ENCODE results near the gene WDR83. TPM values are rescaled to one million over a fixed set of nuclear protein-coding genes. Genes with fewer than 3 reads are reported as not detected.
"Not testable (repeated sequence)": the region's sequence is repeated elsewhere in the genome, so short reads cannot be mapped to it uniquely, and the experiment has no call there.

Gene WDR83
- total and polyA plus RNA-seq, 2 experiments from 2014 or later: 12.5 to 18.5 TPM

DNA sequence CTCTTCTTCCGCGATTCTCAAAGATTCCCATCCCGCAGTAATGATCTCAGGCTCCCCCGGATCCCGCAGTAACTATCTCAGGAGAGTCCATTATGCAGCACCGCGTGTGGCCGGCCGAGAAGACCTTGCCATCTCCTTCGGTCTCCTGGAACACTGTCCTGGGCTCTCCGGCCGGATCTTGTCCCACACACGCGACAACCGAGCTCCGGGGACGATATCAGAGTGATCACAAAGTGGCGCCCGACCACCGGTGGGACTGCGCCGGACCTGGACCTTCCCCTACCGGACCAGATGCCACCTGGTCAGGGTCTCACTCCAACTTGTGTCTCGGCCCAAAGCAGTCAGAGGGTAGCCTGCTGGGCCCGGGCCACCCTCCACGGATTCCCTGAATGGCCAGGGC, 24.1 kb upstream of the WDR83 start:
- peaks cover 2% of the 10 kb centered on the region; the same call in 1 of the 3 replicates for H3K4me1 Mint-ChIP-seq
- Histone ChIP-seq H3K4me3 (no peak overlapping the region), H3K79me2 (replicated peaks; ENCODE audit: insufficient read depth) (no peaks in the 10 kb centered on the region), H3K36me3 (ENCODE audit: insufficient read depth) (no peaks in the 10 kb centered on the region), H3K4me2 (no peak overlapping the region), H3K9me2 (ENCODE audit: insufficient read depth) (no peaks in the 10 kb centered on the region; the same call in 1 of the 2 replicates), H3F3A (replicated peaks; ENCODE audit: low read depth) (0 out of 2 replicates have a peak, but pooled peaks cover 7% of the 10 kb centered on the region), H3K4me1 (ENCODE audit: insufficient read depth) (no peaks in the 10 kb centered on the region), H3K27me3 (ENCODE audit: insufficient read depth) (no peaks in the 10 kb centered on the region), H3K27ac (ENCODE audit: low read depth) (no peak overlapping the region), H4K20me1 (replicated peaks; ENCODE audit: insufficient read depth) (no peaks in the 10 kb centered on the region), H2AFZ (no peak overlapping the region)
- ATAC-seq: no peak
- H3K4me3 Mint-ChIP-seq: no peak overlapping the region
- H3K36me3 Mint-ChIP-seq (ENCODE audit: low read depth): peaks cover 3% of the 10 kb centered on the region; the same call in 1 of the 3 replicates
- TF ChIP-seq POLR2AphosphoS5 (IDR thresholded peaks at IDR 0.05; ENCODE audit: low read depth) (no peak), EZH2phosphoT487 (IDR thresholded peaks at IDR 0.05; ENCODE audit: unreplicated experiment) (no peak), ZNF462 (CRISPR knock-in tag; IDR thresholded peaks at IDR 0.05) (no peak)
- no peak for DNase-seq (ENCODE audit: low spot score)
- no peak overlapping the region for H3K27ac Mint-ChIP-seq
- H3K9me3 Mint-ChIP-seq: peaks cover 2% of the 10 kb centered on the region; the same call in 1 of the 3 replicates
- peaks cover 23% of the 10 kb centered on the region for H3K27me3 Mint-ChIP-seq (ENCODE audit: insufficient read depth, low read depth, poor library complexity)

GRCh38 chr19:12643716-12644115, 22.9 kb upstream of the WDR83 start:
- not testable (repeated sequence) for H3K27ac Mint-ChIP-seq; H3K4me1 Mint-ChIP-seq; H3K9me3 Mint-ChIP-seq; H3K27ac ChIP-seq (ENCODE audit: low read depth); H4K20me1 ChIP-seq (replicated peaks; ENCODE audit: insufficient read depth); H3K79me2 ChIP-seq (replicated peaks; ENCODE audit: insufficient read depth); H3K4me2 ChIP-seq; H3K9me2 ChIP-seq (ENCODE audit: insufficient read depth); H2AFZ ChIP-seq; ATAC-seq; H3K36me3 ChIP-seq (ENCODE audit: insufficient read depth); H3K36me3 Mint-ChIP-seq (ENCODE audit: low read depth); H3K27me3 ChIP-seq (ENCODE audit: insufficient read depth); H3K4me3 Mint-ChIP-seq; H3K4me3 ChIP-seq; DNase-seq (ENCODE audit: low spot score); H3K4me1 ChIP-seq (ENCODE audit: insufficient read depth)
- 0 out of 2 replicates have a peak, but pooled peaks cover 10% of the 10 kb centered on the region for H3F3A ChIP-seq (replicated peaks; ENCODE audit: low read depth)
- H3K27me3 Mint-ChIP-seq (ENCODE audit: insufficient read depth, low read depth, poor library complexity): peaks cover 27% of the 10 kb centered on the region
